Heart left ventricle (tissue), 13 donors: ENCODE results near the gene ANKRD9.

ENCODE experiments used
- CTCF ChIP-seq, 12 donors: fragments of 200-600 bp; sonication (generic) in 4 of 12; IDR thresholded peaks; one replicate each; pipeline versions ENCODE4 v1.5.0 to v1.8.0; 2018 to 2022; ENCODE audit warnings: antibody characterized with exemption in 12 of 12, mild to moderate bottlenecking in 5 of 12
- POLR2A ChIP-seq, 2 donors: fragments of 450-650 bp; IDR thresholded peaks; one replicate each; pipeline ENCODE4 v1.6.1; 2017; ENCODE audit warnings: antibody characterized with exemption in 2 of 2, mild to moderate bottlenecking in 2 of 2, moderate library complexity in 2 of 2
- donor health status: ischemic (EF 13 %, LVEDD 7.1; RV severe dilation, severe dysfunction).
- donor health status: DM: no; HTN: yes; CAD: no.
- donor health status: DM: no; HTN: no; CAD: no.
- donor health status: ischemic (EF 25% LVEDD 6.9; RV normal size, moderate dysfunction).
- donor health status: ischemic (EF 25% LVEDD 5.7; RV mildly dilated, moderate dysfunction).
- donor health status: ischemic (EF 35%, LVEDD 5.7; RV mildly dilated, moderate dysfunction).
- donor health status: nonischemic (EF 11% LVEDD 7.7; RV severe dilation, severe dysfunction).
- donor health status: DM: yes; HTN: yes; CAD: no.
- donor health status: PGD.
- donor health status: ischemic (EF 29% LVEDD 5.4; RV normal size, mild dysfunction).
- donor health status: nonischemic (EF 23%, LVEDD 6.1; RV moderate dilation, normal function).

- no peak for TF ChIP-seq POLR2A (IDR thresholded peaks at IDR 0.05)
- no peak for TF ChIP-seq CTCF (IDR thresholded peaks at IDR 0.05)
These were observed 35.3 kb upstream of the ANKRD9 start for GRCh38 chr14:102544747-102545460.
